H1 (cell line): ENCODE results near the gene CHD6. TPM values are rescaled to one million over a fixed set of nuclear protein-coding genes. Genes with fewer than 3 reads are reported as not detected.

Experiments
- CTCF ChIA-PET: fragments of 300-600 bp; sonication (Branson Sonifier 250); formaldehyde crosslinking; loops from one replicate; lab custom pipeline; 2021; ENCODE audit not compliant: partially characterized antibody; lab: Charles Lee
- POLR2A ChIA-PET: fragments of 300-600 bp; sonication (Branson Sonifier 250); formaldehyde crosslinking; loops from one replicate; lab custom pipeline; 2021; ENCODE audit warnings: inconsistent platforms; ENCODE audit not compliant: partially characterized antibody; lab: Charles Lee
- DNase-seq, 2 experiments: peaks; one replicate each; pipeline versions ENCODE4 v3.0.0 to v3.0.0-alpha.2; 2010 to 2022; ENCODE audit warnings: low spot score in 2 of 2, low read depth in 1 of 2, mixed read lengths in 1 of 2
- FAIRE-seq: peaks from 2 replicates; lab custom pipeline; 2011; peaks lifted over from hg19 to GRCh38; lab: Jason Lieb, UNC
- H2AFZ ChIP-seq: 2 replicates; pipeline ENCODE4 v1.8.1; 2012; ENCODE audit warnings: low read length, inconsistent platforms
- H2AK5ac ChIP-seq: 2 replicates; pipeline ENCODE4 v1.6.1; 2013; ENCODE audit warnings: low read depth, low read length
- H2BK120ac ChIP-seq: replicated peaks from 2 replicates; pipeline ENCODE3; 2013; ENCODE audit warnings: low read depth, low read length, inconsistent platforms
- H2BK12ac ChIP-seq: 2 replicates; pipeline ENCODE4 v1.6.1; 2013; ENCODE audit warnings: low read depth, low read length
- H2BK15ac ChIP-seq: 2 replicates; pipeline ENCODE4 v1.6.1; 2013; ENCODE audit warnings: low read length
- H2BK20ac ChIP-seq: 2 replicates; pipeline ENCODE4 v1.6.1; 2013; ENCODE audit warnings: low read length
- H2BK5ac ChIP-seq: 2 replicates; pipeline ENCODE4 v1.6.1; 2013; ENCODE audit warnings: low read depth, low read length
- H3K14ac ChIP-seq: 2 replicates; pipeline ENCODE4 v1.6.1; 2013; ENCODE audit warnings: inconsistent platforms; ENCODE audit not compliant: insufficient read length
- H3K18ac ChIP-seq: 2 replicates; pipeline ENCODE4 v1.6.1; 2013; ENCODE audit warnings: low read length; ENCODE audit errors: extremely low read depth
- H3K23ac ChIP-seq: 2 replicates; pipeline ENCODE4 v1.6.1; 2013; ENCODE audit warnings: inconsistent platforms; ENCODE audit not compliant: insufficient read length
- H3K23me2 ChIP-seq: 2 replicates; pipeline ENCODE4 v1.6.1; 2013; ENCODE audit warnings: low read depth, low read length
- H3K27ac ChIP-seq: 2 replicates; pipeline ENCODE4 v1.6.1; 2011; ENCODE audit warnings: low read depth, low read length, inconsistent platforms
- H3K27me3 ChIP-seq, 4 experiments: replicated peaks in 1 of 4; 1 replicate in 1 of 4; 2 replicates in 3 of 4; pipeline versions ENCODE4 v1.6.1 to v1.8.1; 2011 to 2013; ENCODE audit warnings: low read length in 3 of 4, mild to moderate bottlenecking in 3 of 4, inconsistent platforms in 2 of 4, mixed read lengths in 2 of 4, moderate library complexity in 1 of 4; ENCODE audit not compliant: control insufficient read depth in 3 of 4, insufficient read depth in 3 of 4; ENCODE audit errors: extremely low read depth in 1 of 4
- H3K36me3 ChIP-seq, 4 experiments: 2 replicates each; pipeline versions ENCODE4 v1.6.1 to v1.8.1; 2011 to 2013; ENCODE audit warnings: mild to moderate bottlenecking in 4 of 4, low read length in 3 of 4, moderate library complexity in 2 of 4, control low read depth in 1 of 4, inconsistent platforms in 1 of 4; ENCODE audit not compliant: insufficient read depth in 4 of 4, control insufficient read depth in 2 of 4
- H3K4ac ChIP-seq: replicated peaks from 2 replicates; pipeline ENCODE3; 2013; ENCODE audit warnings: low read length, low read depth, mixed read lengths, inconsistent platforms; ENCODE audit not compliant: insufficient read length
- H3K4me1 ChIP-seq, 4 experiments: replicated peaks in 1 of 4; 1 replicate in 1 of 4; 2 replicates in 3 of 4; pipeline versions ENCODE4 v1.6.1 to v1.8.1; 2011 to 2013; ENCODE audit warnings: low read length in 3 of 4, inconsistent platforms in 2 of 4, mixed read lengths in 1 of 4; ENCODE audit not compliant: insufficient read depth in 4 of 4, control insufficient read depth in 3 of 4
- H3K4me2 ChIP-seq, 2 experiments: 2 replicates each; pipeline versions ENCODE4 v1.6.1 to v1.8.1; 2011 to 2013; ENCODE audit warnings: low read depth in 2 of 2, low read length in 2 of 2, control low read depth in 1 of 2, inconsistent platforms in 1 of 2, mild to moderate bottlenecking in 1 of 2; ENCODE audit not compliant: insufficient read depth in 1 of 2
- H3K4me3 ChIP-seq, 4 experiments: fragments of 200-600, 300-600 bp in 1 of 4; sonication (generic), shearing (Covaris generic), sonication (Bioruptor Twin) in 1 of 4; 2 replicates each; pipeline versions ENCODE4 v1.5.1 to v1.8.1; 2011 to 2016; ENCODE audit warnings: low read length in 4 of 4, low read depth in 3 of 4, control low read depth in 2 of 4, inconsistent platforms in 2 of 4, mild to moderate bottlenecking in 2 of 4, mixed read lengths in 1 of 4, moderate library complexity in 1 of 4; ENCODE audit not compliant: insufficient read depth in 2 of 4; ENCODE audit errors: extremely low read depth in 1 of 4
- H3K56ac ChIP-seq: replicated peaks from 2 replicates; pipeline ENCODE3; 2013; ENCODE audit warnings: low read depth, mild to moderate bottlenecking, mixed read lengths, low read length, inconsistent platforms; ENCODE audit not compliant: insufficient read length
- H3K79me1 ChIP-seq: 2 replicates; pipeline ENCODE4 v1.6.1; 2013; ENCODE audit warnings: low read depth, low read length, control low read depth
- H3K79me2 ChIP-seq, 2 experiments: 2 replicates each; pipeline versions ENCODE4 v1.6.1 to v1.8.1; 2012 to 2013; ENCODE audit warnings: low read length in 2 of 2, mild to moderate bottlenecking in 2 of 2, inconsistent platforms in 1 of 2; ENCODE audit not compliant: insufficient read depth in 2 of 2, control insufficient read depth in 1 of 2
- H3K9ac ChIP-seq, 4 experiments: replicated peaks in 1 of 4; 1 replicate in 1 of 4; 2 replicates in 3 of 4; pipeline versions ENCODE4 v1.6.1 to v1.8.1; 2011 to 2013; ENCODE audit warnings: low read depth in 3 of 4, low read length in 3 of 4, control low read depth in 2 of 4, mild to moderate bottlenecking in 2 of 4, moderate library complexity in 2 of 4, inconsistent platforms in 1 of 4; ENCODE audit errors: extremely low read depth in 1 of 4
- H3K9me3 ChIP-seq, 2 experiments: 2 replicates each; pipeline versions ENCODE4 v1.6.1 to v1.8.1; 2012 to 2013; ENCODE audit warnings: mild to moderate bottlenecking in 2 of 2, moderate library complexity in 2 of 2, control low read depth in 1 of 2, inconsistent platforms in 1 of 2, low read depth in 1 of 2, low read length in 1 of 2, mixed read lengths in 1 of 2; ENCODE audit not compliant: insufficient read depth in 2 of 2
- H4K20me1 ChIP-seq, 2 experiments: replicated peaks in 1 of 2; 2 replicates each; pipeline versions ENCODE3 to v1.8.1; 2011 to 2013; ENCODE audit warnings: inconsistent platforms in 2 of 2, low read length in 2 of 2, mild to moderate bottlenecking in 1 of 2; ENCODE audit not compliant: insufficient read depth in 2 of 2, control insufficient read depth in 1 of 2
- H4K5ac ChIP-seq: 2 replicates; pipeline ENCODE4 v1.6.1; 2013; ENCODE audit warnings: low read length, low read depth, mixed read lengths, inconsistent platforms; ENCODE audit not compliant: insufficient read length
- H4K8ac ChIP-seq: 2 replicates; pipeline ENCODE4 v1.8.0; 2013; ENCODE audit warnings: mild to moderate bottlenecking, moderate library complexity, low read length, inconsistent platforms; ENCODE audit not compliant: insufficient read depth; ENCODE audit errors: extremely low read depth
- H4K91ac ChIP-seq: replicated peaks from 2 replicates; pipeline ENCODE3; 2013; ENCODE audit warnings: low read length, mixed read lengths, inconsistent platforms; ENCODE audit not compliant: insufficient read length
- BCL11A ChIP-seq, 2 experiments: IDR thresholded peaks; one replicate each; pipeline ENCODE4 v1.6.1; 2011; ENCODE audit warnings: low read depth in 2 of 2, low read length in 2 of 2, mild to moderate bottlenecking in 2 of 2
- EZH2 ChIP-seq: fragments of 200-600 bp; sonication (generic); IDR thresholded peaks from 2 replicates; pipeline ENCODE4 v1.7.1; 2012; ENCODE audit warnings: low read depth, mild to moderate bottlenecking, moderate library complexity, low read length, inconsistent platforms; ENCODE audit not compliant: severe bottlenecking
- GABPA ChIP-seq: IDR thresholded peaks from 2 replicates; pipeline ENCODE4 v1.6.1; 2011; ENCODE audit warnings: mild to moderate bottlenecking, low read length, moderate library complexity, borderline replicate concordance; ENCODE audit not compliant: insufficient read depth
- SIN3A ChIP-seq, 2 experiments: IDR thresholded peaks in 1 of 2; conservative IDR thresholded peaks in 1 of 2; 2 replicates each; pipeline ENCODE4 v1.6.1; 2011 to 2012; ENCODE audit warnings: low read length in 2 of 2, improper control_type of control experiment in 1 of 2, low read depth in 1 of 2, mild to moderate bottlenecking in 1 of 2
- TAF7 ChIP-seq: optimal IDR thresholded peaks from 2 replicates; pipeline ENCODE3; 2011; ENCODE audit warnings: low read depth, mild to moderate bottlenecking, inconsistent platforms, low read length, moderate library complexity, borderline replicate concordance
- TBP ChIP-seq: IDR thresholded peaks from 2 replicates; pipeline ENCODE4 v1.6.1; 2011; ENCODE audit warnings: low read depth, low read length, improper control_type of control experiment
- YY1 ChIP-seq: IDR thresholded peaks from 2 replicates; pipeline ENCODE4 v1.6.1; 2011; ENCODE audit warnings: low read depth, mild to moderate bottlenecking, low read length
- WGBS, 2 experiments: shearing (Covaris generic) in 1 of 2; methylation state at CpG; one replicate each; pipeline versions ENCODE4 v1.1.6 to v1.1.7; 2013 to 2015; ENCODE audit warnings: low lambda C conversion rate in 2 of 2, mixed read lengths in 2 of 2, inconsistent platforms in 1 of 2, low coverage in 1 of 2, missing lambda C conversion rate in 1 of 2; ENCODE audit not compliant: insufficient replicate concordance in 2 of 2, insufficient coverage in 1 of 2, insufficient read length in 1 of 2; ENCODE audit errors: extremely low coverage in 1 of 2, missing lambda C conversion rate in 1 of 2; 5-methylcytosine and 5-hydroxymethylcytosine counted together
- polyA plus RNA-seq, 7 experiments: library from polyadenylated mRNA; depleted of rRNA in 3 of 7; stranded (reverse) in 5 of 7; unstranded in 2 of 7; fragments of >200 nt in 5 of 7; fragments of 200-250 nt in 2 of 7; gene quantifications; 1 replicate in 5 of 7; 2 replicates in 1 of 7; 4 replicates in 1 of 7; pipeline versions ENCODE4 v1.2.1 to v1.2.3, GENCODE V29; 2011 to 2013; ENCODE audit warnings: missing spikeins in 2 of 7, mixed read lengths in 2 of 7
- total RNA-seq: library from RNA; stranded (reverse); fragmentation: NEBNext Ultra II Directional; extraction: Animal tissue kit (Norgen Biotek cat#: 25700); gene quantifications from 2 replicates; pipeline ENCODE4 v1.2.1, GENCODE V29; 2021

Gene CHD6
- total and polyA plus RNA-seq, 2 of the 8 experiments (the other 6 are each of a cell fraction or from before 2014, with no cell fraction given): 11.1 to 62.9 TPM

GRCh38 chr20:41594514-41595322, 23.5 kb downstream of the CHD6 start:
- Histone ChIP-seq H3K18ac (no peak overlapping the region), H3K36me3 (peaks cover 0 to 11% (median 4%) of the 10 kb centered on the region in 4 experiments; a peak in 3 of 8 replicates), H3K27ac (no peak overlapping the region), H2BK5ac (no peak overlapping the region), H2BK20ac (no peak overlapping the region), H4K5ac (no peak overlapping the region), H3K79me2 (peaks cover 43 to 90% of the 10 kb centered on the region in 2 experiments), H3K4me3 (no peak overlapping the region), H2AK5ac (no peak overlapping the region), H2BK120ac (no peak overlapping the region), H3K23ac (no peak overlapping the region), H3K23me2 (no peaks in the 10 kb centered on the region), H2BK15ac (no peak overlapping the region), H4K8ac (no peak overlapping the region), H4K20me1 (peaks cover 2% of the 10 kb centered on the region in 2 experiments), H3K9me3 (peaks cover 10 to 13% of the 10 kb centered on the region in 2 experiments), H3K4ac (no peak overlapping the region), H3K9ac (no peak overlapping the region), H3K4me1 (peaks cover 0 to 4% (median 1%) of the 10 kb centered on the region in 4 experiments; a peak in 1 of 7 replicates), H3K27me3 (no peaks in the 10 kb centered on the region), H3K56ac (no peak overlapping the region), H3K4me2 (no peak overlapping the region), H4K91ac (no peak overlapping the region), H2BK12ac (no peak overlapping the region), H3K79me1 (peaks cover 16% of the 10 kb centered on the region), H2AFZ (no peak overlapping the region), H3K14ac (no peak overlapping the region)
- FAIRE-seq (no peak), DNase-seq (peak in 1 of 2 experiments; percentile 26)
- 88% methylated on average over 8 of the region's 8 CpGs; no CpG with 5 or more reads in 1 of the 2 experiments for WGBS, 2 experiments
- ChIA-PET CTCF (no interaction called here), POLR2A (interaction anchor here (1.9 kb wide), 1 partner anchor 24 kb away, joined by 6 read pairs; the partner anchor contains the start of gene CHD6)
- TF ChIP-seq TAF7: no peak
- TF ChIP-seq GABPA: no peak
- no peak for TF ChIP-seq EZH2
- no peak for TF ChIP-seq YY1
- TF ChIP-seq TBP: no peak
- no peak for TF ChIP-seq SIN3A (conservative IDR thresholded peaks at IDR 0.05 in 1 of 2, IDR thresholded peaks at IDR 0.05 in 1 of 2; ENCODE audit: low read depth in 1 of 2, low read length in 2 of 2)
- no peak for TF ChIP-seq BCL11A (IDR thresholded peaks at IDR 0.05; ENCODE audit: low read depth in 2 of 2, low read length in 2 of 2)
